ENCODE measurements around the gene PTPRE. TPM values are rescaled to one million over a fixed set of nuclear protein-coding genes. Genes with fewer than 3 reads are reported as not detected.

Gene PTPRE
- total and polyA plus RNA-seq, 8 donors: 6.8 to 88.7 (median 9.3) TPM

- H3K36me3 ChIP-seq: no peaks in the 10 kb centered on the region
- H3K4me1 ChIP-seq: peaks cover 0 to 51% of the 10 kb centered on the region in 2 donors
- TF ChIP-seq CTCF (IDR thresholded peaks at IDR 0.05): no peak
- DNase-seq: no peak
- H3K4me3 ChIP-seq: no peak overlapping the region
- intact Hi-C loops (cut with DNase I): no loop called here
- peak overlapping the region in 1 of 2 donors; percentile 86 for H3K27ac ChIP-seq
- no peak for ATAC-seq
- H3K27me3 ChIP-seq: no peaks in the 10 kb centered on the region
- no peaks in the 10 kb centered on the region for H3K9me3 ChIP-seq
These were observed 24.5 kb upstream of the PTPRE start for GRCh38 chr10:127882391-127882790.

- intact Hi-C loops (cut with DNase I): no loop called here
- no peak overlapping the region for H3K4me3 ChIP-seq
- no peaks in the 10 kb centered on the region for H3K27me3 ChIP-seq
- DNase-seq: no peak
- peaks cover 0 to 50% of the 10 kb centered on the region in 2 donors for H3K4me1 ChIP-seq
- H3K27ac ChIP-seq: no peak overlapping the region
- TF ChIP-seq CTCF (IDR thresholded peaks at IDR 0.05): no peak
- no peaks in the 10 kb centered on the region for H3K36me3 ChIP-seq
- H3K9me3 ChIP-seq: no peaks in the 10 kb centered on the region
- peak; percentile 24 for ATAC-seq
These were observed 24.0 kb upstream of the PTPRE start for GRCh38 chr10:127882801-127883459.

GRCh38 chr10:127883516-127883915 is 23.4 kb upstream of the PTPRE start:
- H3K27me3 ChIP-seq: no peaks in the 10 kb centered on the region
- no peaks in the 10 kb centered on the region for H3K36me3 ChIP-seq
- no peak overlapping the region for H3K27ac ChIP-seq
- peaks cover 0 to 44% of the 10 kb centered on the region in 2 donors for H3K4me1 ChIP-seq
- no peaks in the 10 kb centered on the region for H3K9me3 ChIP-seq
- no peak overlapping the region for H3K4me3 ChIP-seq
- TF ChIP-seq CTCF (IDR thresholded peaks at IDR 0.05): no peak
- intact Hi-C loops (cut with DNase I): no loop called here
- DNase-seq: no peak
- ATAC-seq: no peak

GRCh38 chr10:127884501-127884900 is 22.4 kb upstream of the PTPRE start:
- peaks cover 3 to 44% of the 10 kb centered on the region in 2 donors for H3K4me1 ChIP-seq
- no peak for TF ChIP-seq CTCF (IDR thresholded peaks at IDR 0.05)
- intact Hi-C loops (cut with DNase I): no loop called here
- no peak overlapping the region for H3K27ac ChIP-seq
- no peak for DNase-seq
- H3K4me3 ChIP-seq: no peak overlapping the region
- ATAC-seq: no peak
- no peaks in the 10 kb centered on the region for H3K9me3 ChIP-seq
- H3K36me3 ChIP-seq: no peaks in the 10 kb centered on the region
- H3K27me3 ChIP-seq: no peaks in the 10 kb centered on the region

- Histone ChIP-seq H3K27ac (no peak overlapping the region), H3K27me3 (no peaks in the 10 kb centered on the region), H3K4me1 (peaks cover 3 to 33% of the 10 kb centered on the region in 2 donors), H3K36me3 (no peaks in the 10 kb centered on the region), H3K9me3 (no peaks in the 10 kb centered on the region), H3K4me3 (no peak overlapping the region)
- TF ChIP-seq CTCF (IDR thresholded peaks at IDR 0.05): no peak
- ATAC-seq: no peak
- intact Hi-C loops (cut with DNase I): no loop called here
- DNase-seq: no peak
These were observed 20.4 kb upstream of the PTPRE start for GRCh38 chr10:127886371-127887051.
